ENCODE measurements around the gene ZNF385B.

The ZNF385B gene

GRCh38 chr2:179800776-179801175 is 60.6 kb downstream of the ZNF385B start:
- no peak for TF ChIP-seq GABPA (IDR thresholded peaks at IDR 0.05; ENCODE audit: low read depth)
- TF ChIP-seq POLR2AphosphoS5 (IDR thresholded peaks at IDR 0.05; ENCODE audit: low read depth): no peak
- TF ChIP-seq CTCF (IDR thresholded peaks at IDR 0.05; ENCODE audit: insufficient read depth, low read length): no peak
- no peaks in the 10 kb centered on the region for H3K27me3 ChIP-seq (ENCODE audit: insufficient read depth, poor library complexity, severe bottlenecking)
- no peak overlapping the region for H3K27ac ChIP-seq (replicated peaks)
- no peak for DNase-seq (ENCODE audit: low read depth in 1 of 2, low spot score in 1 of 2)
- H3K4me3 ChIP-seq (replicated peaks; ENCODE audit: insufficient read depth, low read length): no peak overlapping the region

GRCh38 chr2:179796213-179797007 is 65.0 kb downstream of the ZNF385B start:
- TF ChIP-seq POLR2AphosphoS5 (IDR thresholded peaks at IDR 0.05; ENCODE audit: low read depth): no peak
- TF ChIP-seq REST (IDR thresholded peaks at IDR 0.05; ENCODE audit: insufficient replicate concordance, low read depth): no peak
- TF ChIP-seq CTCF (IDR thresholded peaks at IDR 0.05; ENCODE audit: insufficient read depth, low read length): no peak
- TF ChIP-seq SPI1 (IDR thresholded peaks at IDR 0.05; ENCODE audit: borderline replicate concordance, low read depth): no peak
- no peak for TF ChIP-seq GABPA (IDR thresholded peaks at IDR 0.05; ENCODE audit: low read depth)
- H3K4me3 ChIP-seq (replicated peaks; ENCODE audit: insufficient read depth, low read length): no peak overlapping the region
- H3K27me3 ChIP-seq (ENCODE audit: insufficient read depth, poor library complexity, severe bottlenecking): no peaks in the 10 kb centered on the region

GRCh38 chr2:179793902-179794301 is 67.5 kb downstream of the ZNF385B start:
- H3K27me3 ChIP-seq (ENCODE audit: insufficient read depth, poor library complexity, severe bottlenecking): no peaks in the 10 kb centered on the region
- no peak overlapping the region for H3K27ac ChIP-seq (replicated peaks)
- DNase-seq (ENCODE audit: low read depth in 1 of 2, low spot score in 1 of 2): no peak
- TF ChIP-seq CTCF (IDR thresholded peaks at IDR 0.05; ENCODE audit: insufficient read depth, low read length) (no peak), GABPA (IDR thresholded peaks at IDR 0.05; ENCODE audit: low read depth) (no peak), REST (IDR thresholded peaks at IDR 0.05; ENCODE audit: insufficient replicate concordance, low read depth) (no peak)
- H3K4me3 ChIP-seq (replicated peaks; ENCODE audit: insufficient read depth, low read length): no peak overlapping the region

More at GRCh38 chr2:179796213-179797007, 65.0 kb downstream of the ZNF385B start:
- H3K27ac ChIP-seq (replicated peaks): no peak overlapping the region
- DNase-seq (ENCODE audit: low read depth in 1 of 2, low spot score in 1 of 2): no peak

GRCh38 chr2:179793238-179793637 is 68.2 kb downstream of the ZNF385B start:
- TF ChIP-seq CTCF (IDR thresholded peaks at IDR 0.05; ENCODE audit: insufficient read depth, low read length): no peak
- TF ChIP-seq SPI1 (IDR thresholded peaks at IDR 0.05; ENCODE audit: borderline replicate concordance, low read depth): no peak
- TF ChIP-seq GABPA (IDR thresholded peaks at IDR 0.05; ENCODE audit: low read depth): no peak
- no peak for TF ChIP-seq POLR2AphosphoS5 (IDR thresholded peaks at IDR 0.05; ENCODE audit: low read depth)
- TF ChIP-seq REST (IDR thresholded peaks at IDR 0.05; ENCODE audit: insufficient replicate concordance, low read depth): no peak
- no peak for DNase-seq (ENCODE audit: low read depth in 1 of 2, low spot score in 1 of 2)

More at GRCh38 chr2:179793238-179793637, 68.2 kb downstream of the ZNF385B start:
- H3K4me3 ChIP-seq (replicated peaks; ENCODE audit: insufficient read depth, low read length): no peak overlapping the region
- H3K27ac ChIP-seq (replicated peaks): no peak overlapping the region
- H3K27me3 ChIP-seq (ENCODE audit: insufficient read depth, poor library complexity, severe bottlenecking): no peaks in the 10 kb centered on the region
